Smooth muscle cell (in vitro differentiated cells): ENCODE data around the gene DOCK3. TPM values are rescaled to one million over a fixed set of nuclear protein-coding genes. Genes with fewer than 3 reads are reported as not detected.
"Not testable (repeated sequence)": the region's sequence is repeated elsewhere in the genome, so short reads cannot be mapped to it uniquely, and the experiment has no call there.

Source experiments
- DNase-seq: peaks from one replicate; lab custom pipeline; 2025; ENCODE audit not compliant: unreplicated experiment; lab: John Stamatoyannopoulos, UW
- H2AFZ ChIP-seq: fragments of 200-600 bp; sonication (generic); 2 replicates; pipeline ENCODE4 v1.6.0; 2016; ENCODE audit warnings: antibody characterized with exemption, low read depth, mild to moderate bottlenecking
- H3F3A ChIP-seq: fragments of 200-600 bp; sonication (generic); 2 replicates; pipeline ENCODE4 v1.6.0; 2017; ENCODE audit warnings: antibody characterized with exemption, low read depth
- H3K27ac ChIP-seq: fragments of 200-600 bp; sonication (generic); 2 replicates; pipeline ENCODE4 v1.5.1; 2016; ENCODE audit warnings: low read depth, mild to moderate bottlenecking
- H3K27me3 ChIP-seq: fragments of 200-600 bp; sonication (generic); 2 replicates; pipeline ENCODE4 v1.6.1; 2016; ENCODE audit warnings: low read depth, mild to moderate bottlenecking
- H3K36me3 ChIP-seq: fragments of 200-600 bp; sonication (generic); 2 replicates; pipeline ENCODE4 v1.5.1; 2016; ENCODE audit warnings: low read depth
- H3K4me1 ChIP-seq: fragments of 200-600 bp; sonication (generic); 2 replicates; pipeline ENCODE4 v1.5.1; 2016; ENCODE audit warnings: low read depth
- H3K4me2 ChIP-seq: fragments of 200-600 bp; sonication (generic); 2 replicates; pipeline ENCODE4 v1.6.0; 2016; ENCODE audit warnings: mild to moderate bottlenecking
- H3K4me3 ChIP-seq: fragments of 200-600 bp; sonication (generic); 2 replicates; pipeline ENCODE4 v1.5.1; 2016; ENCODE audit warnings: mild to moderate bottlenecking
- H3K79me2 ChIP-seq: fragments of 200-600 bp; sonication (generic); 2 replicates; pipeline ENCODE4 v1.6.0; 2016; ENCODE audit warnings: low read depth, mild to moderate bottlenecking
- H3K9ac ChIP-seq: fragments of 200-600 bp; sonication (generic); 2 replicates; pipeline ENCODE4 v1.6.0; 2016; ENCODE audit warnings: low read depth
- H3K9me3 ChIP-seq: fragments of 200-600 bp; sonication (generic); replicated peaks from 2 replicates; pipeline ENCODE4 v1.5.1; 2016; ENCODE audit warnings: low read depth
- H4K20me1 ChIP-seq: fragments of 200-600 bp; sonication (generic); 2 replicates; pipeline ENCODE4 v1.6.0; 2016; ENCODE audit warnings: low read depth
- CTCF ChIP-seq: fragments of 200-600 bp; sonication (generic); IDR thresholded peaks from 2 replicates; pipeline ENCODE4 v1.5.1; 2017; ENCODE audit warnings: borderline replicate concordance, mild to moderate bottlenecking, antibody characterized with exemption; ENCODE audit not compliant: insufficient read depth, poor library complexity, severe bottlenecking
- WGBS: methylation state at CpG from one replicate; pipeline ENCODE4 v1.1.7; 2016; ENCODE audit warnings: low lambda C conversion rate; 5-methylcytosine and 5-hydroxymethylcytosine counted together
- polyA plus RNA-seq: library from polyadenylated mRNA; unstranded; fragments of >200 nt; fragmentation: Nextera tagmentation; extraction: Ambion mirVana; gene quantifications from 2 replicates; pipeline ENCODE4 v1.2.1, GENCODE V29; 2016
- total RNA-seq: library from RNA; depleted of rRNA; stranded (reverse); fragments of >200 nt; gene quantifications from 2 replicates; pipeline ENCODE4 v1.2.3, GENCODE V29; 2014

The DOCK3 gene
- total and polyA plus RNA-seq, 2 experiments from 2014 or later: 0.29 to 2.2 TPM

GRCh38 chr3:51190199-51190598 is 515.5 kb downstream of the DOCK3 start:
- Histone ChIP-seq H3K27ac (no peak overlapping the region), H3K27me3 (no peaks in the 10 kb centered on the region), H3K4me3 (no peak overlapping the region), H3K79me2 (no peaks in the 10 kb centered on the region), H3K9ac (no peak overlapping the region), H3K4me2 (no peak overlapping the region), H3K9me3 (no peaks in the 10 kb centered on the region), H3F3A (no peaks in the 10 kb centered on the region), H3K4me1 (no peaks in the 10 kb centered on the region), H4K20me1 (no peaks in the 10 kb centered on the region), H2AFZ (no peak overlapping the region), H3K36me3 (no peaks in the 10 kb centered on the region)
- DNase-seq: no peak
- TF ChIP-seq CTCF: no peak
- WGBS: 83% methylated on average over 1 of the region's 1 CpG

DNA sequence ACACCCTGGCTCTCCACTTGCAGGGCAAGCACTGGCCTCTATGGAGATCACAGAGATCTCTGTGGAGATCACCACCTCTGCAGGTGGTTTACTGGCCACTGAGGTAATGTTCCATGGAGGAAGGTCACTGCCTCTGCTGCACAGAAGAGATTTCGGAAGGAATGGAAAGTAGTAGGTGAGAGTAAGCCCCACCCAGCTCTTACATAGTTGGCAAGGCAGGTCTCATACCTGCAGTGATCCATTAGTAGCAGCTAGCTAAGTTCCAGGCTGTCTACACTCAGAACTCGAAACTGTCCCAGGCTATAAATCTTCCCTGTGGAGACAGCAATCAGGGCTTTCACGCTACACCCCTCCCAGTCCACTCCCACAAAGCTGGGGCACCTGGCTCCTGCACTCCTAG is 516.1 kb downstream of the DOCK3 start:
- no peaks in the 10 kb centered on the region for H3F3A ChIP-seq
- no peaks in the 10 kb centered on the region for H3K36me3 ChIP-seq
- H3K4me2 ChIP-seq: no peak overlapping the region
- H3K9me3 ChIP-seq: no peaks in the 10 kb centered on the region
- no peaks in the 10 kb centered on the region for H4K20me1 ChIP-seq
- 81% methylated on average over 3 of the region's 3 CpGs for WGBS
- H3K9ac ChIP-seq: no peak overlapping the region
- H3K27ac ChIP-seq: no peak overlapping the region
- no peaks in the 10 kb centered on the region for H3K4me1 ChIP-seq
- no peak for DNase-seq
- H3K27me3 ChIP-seq: no peaks in the 10 kb centered on the region
- H2AFZ ChIP-seq: no peak overlapping the region
- no peak overlapping the region for H3K4me3 ChIP-seq
- TF ChIP-seq CTCF: no peak
- no peaks in the 10 kb centered on the region for H3K79me2 ChIP-seq

- H4K20me1 ChIP-seq: no peaks in the 10 kb centered on the region
- no peak for TF ChIP-seq CTCF
- H3F3A ChIP-seq: no peaks in the 10 kb centered on the region
- H2AFZ ChIP-seq: no peak overlapping the region
- peaks cover 5% of the 10 kb centered on the region for H3K36me3 ChIP-seq
- H3K9me3 ChIP-seq: peaks cover 5% of the 10 kb centered on the region
- no peak overlapping the region for H3K4me2 ChIP-seq
- H3K27me3 ChIP-seq: no peaks in the 10 kb centered on the region
- DNase-seq: no peak
- no peaks in the 10 kb centered on the region for H3K79me2 ChIP-seq
- no peaks in the 10 kb centered on the region for H3K4me1 ChIP-seq
- H3K27ac ChIP-seq: no peak overlapping the region
- H3K4me3 ChIP-seq: no peak overlapping the region
- H3K9ac ChIP-seq: no peak overlapping the region
Observed at GRCh38 chr3:51191768-51192167, 517.0 kb downstream of the DOCK3 start.

DNA sequence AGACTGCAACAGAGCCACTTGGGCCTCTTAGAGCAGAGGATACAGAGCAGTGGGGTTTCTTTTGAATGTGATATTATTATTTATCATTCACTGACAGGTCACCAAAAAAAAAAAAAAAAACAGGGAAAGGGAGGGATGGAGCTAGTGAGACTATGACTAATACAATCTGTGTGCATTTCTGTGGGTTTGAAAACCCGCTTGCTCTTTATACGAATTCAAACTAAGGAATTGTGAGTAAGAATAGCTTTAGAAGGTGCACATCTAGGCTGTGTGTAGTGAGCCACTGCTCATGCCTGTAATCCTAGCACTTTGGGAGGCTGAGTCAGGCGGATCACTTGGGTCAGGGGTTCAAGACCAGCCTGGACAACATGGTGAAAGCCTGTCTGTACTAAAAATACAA is 523.8 kb downstream of the DOCK3 start:
- Histone ChIP-seq H3K27me3 (no peaks in the 10 kb centered on the region), H3K79me2 (no peaks in the 10 kb centered on the region), H3K4me1 (no peaks in the 10 kb centered on the region), H3K36me3 (peaks cover 5% of the 10 kb centered on the region), H3K4me3 (no peak overlapping the region), H3K27ac (no peak overlapping the region), H2AFZ (no peak overlapping the region), H3K4me2 (no peak overlapping the region), H3F3A (no peaks in the 10 kb centered on the region), H4K20me1 (no peaks in the 10 kb centered on the region), H3K9ac (no peak overlapping the region), H3K9me3 (peaks cover 5% of the 10 kb centered on the region)
- no peak for DNase-seq
- 85% methylated on average over 3 of the region's 3 CpGs for WGBS
- TF ChIP-seq CTCF: no peak

- not testable (repeated sequence) for H3K9me3 ChIP-seq, H3K27ac ChIP-seq, H3K4me1 ChIP-seq, H3K9ac ChIP-seq, H3K27me3 ChIP-seq, DNase-seq, H2AFZ ChIP-seq, H3K36me3 ChIP-seq, H3K4me2 ChIP-seq, H3F3A ChIP-seq, H4K20me1 ChIP-seq, H3K4me3 ChIP-seq, H3K79me2 ChIP-seq
- 89% methylated on average over 13 of the region's 13 CpGs for WGBS
Observed at GRCh38 chr3:51199296-51199695, 524.6 kb downstream of the DOCK3 start.
